Hematopoietic multipotent progenitor cell treated with erythropoietin and hydrocortisone succinate and interleukin-3 and kit ligand, for 8 days (in vitro differentiated cells): ENCODE results near the gene PLA2G5.
"Not testable (repeated sequence)": the region's sequence is repeated elsewhere in the genome, so short reads cannot be mapped to it uniquely, and the experiment has no call there.

Source experiments
- DNase-seq: peaks from one replicate; pipeline ENCODE4 v3.0.0-alpha.2; 2015

The PLA2G5 gene

DNA sequence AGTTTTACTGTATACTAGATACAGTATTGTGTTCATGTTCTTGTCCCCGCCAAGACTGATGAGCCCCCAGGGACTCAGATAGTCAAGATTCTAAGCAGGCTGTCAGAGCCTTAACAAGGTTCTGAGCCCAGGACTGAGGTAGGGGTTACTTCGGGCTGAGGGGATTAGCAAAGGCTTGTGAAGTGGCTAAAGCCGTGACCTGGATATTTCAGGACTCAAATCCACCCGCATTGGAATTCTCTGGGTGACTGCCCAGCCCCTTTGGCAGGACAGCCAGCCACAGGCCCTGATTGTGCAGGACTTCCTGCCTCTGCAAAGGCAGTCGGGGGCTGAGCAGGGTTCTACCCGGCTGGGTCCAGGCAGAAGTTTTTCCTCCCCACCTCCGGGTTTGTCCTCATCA lies at the start of gene PLA2G5:
Gene PLA2G5, plus strand, starts transcription at position 321 of the 400 bp plus-strand sequence. CDS start 14,637 bp downstream, outside the sequence.
- DNase-seq: no peak

DNA sequence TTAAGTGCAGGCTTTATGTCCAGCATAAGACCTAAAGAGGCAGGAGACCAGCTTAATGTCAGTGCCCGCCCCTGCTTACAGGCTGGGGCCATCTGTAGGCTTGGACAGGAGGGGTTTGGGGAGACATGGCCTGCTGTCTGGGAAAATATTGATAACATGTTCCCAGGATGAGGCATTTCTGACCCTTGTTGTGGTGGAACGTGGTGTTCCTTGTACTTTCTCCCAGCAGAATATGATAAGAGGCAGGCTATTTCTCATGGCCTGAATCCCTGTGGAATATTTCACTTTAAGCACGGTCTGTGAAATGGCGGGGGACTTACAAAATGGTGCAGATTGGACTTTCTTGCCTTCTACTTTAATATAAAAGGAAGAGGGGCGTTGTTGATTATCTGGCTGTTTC lies 41.9 kb upstream of the PLA2G5 start:
- no peak for DNase-seq

GRCh38 chr1:20028726-20029125 lies 41.3 kb upstream of the PLA2G5 start:
- DNase-seq: no peak

DNA sequence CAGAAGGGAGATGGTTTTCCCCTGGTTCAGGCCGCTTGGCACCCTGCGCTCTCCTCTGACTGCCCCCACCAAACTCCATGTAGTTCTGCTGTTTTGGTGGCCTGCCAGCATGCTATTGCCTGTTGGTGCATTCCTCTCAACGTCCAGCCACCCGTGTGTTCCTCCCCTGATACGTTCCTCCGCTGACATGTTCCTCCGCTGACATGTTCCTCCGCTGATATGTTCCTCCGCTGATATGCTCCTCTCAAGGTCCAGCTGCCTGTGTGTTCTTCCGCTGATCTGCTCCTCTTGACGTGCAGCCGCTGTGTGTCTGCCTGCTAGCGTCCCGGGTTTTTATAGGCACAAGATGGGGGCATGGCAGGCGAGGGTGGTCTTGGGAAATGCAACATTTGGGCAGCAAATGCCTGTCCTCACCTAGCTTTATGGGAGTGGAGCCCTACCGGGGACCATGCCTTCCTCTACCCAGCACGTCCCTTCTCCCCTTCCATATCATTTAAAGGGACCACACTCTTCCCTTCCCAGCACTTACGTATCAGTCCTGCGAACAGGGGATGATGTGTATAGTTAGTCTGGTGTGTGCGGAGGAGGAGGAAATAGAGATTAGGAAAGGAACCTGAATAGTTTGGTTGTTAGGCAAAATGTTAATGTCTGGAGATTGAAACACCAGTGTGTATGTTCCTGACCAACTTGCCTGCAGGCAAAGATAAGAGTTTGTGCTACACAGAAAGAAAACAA lies 40.6 kb upstream of the PLA2G5 start:
- DNase-seq: no peak

DNA sequence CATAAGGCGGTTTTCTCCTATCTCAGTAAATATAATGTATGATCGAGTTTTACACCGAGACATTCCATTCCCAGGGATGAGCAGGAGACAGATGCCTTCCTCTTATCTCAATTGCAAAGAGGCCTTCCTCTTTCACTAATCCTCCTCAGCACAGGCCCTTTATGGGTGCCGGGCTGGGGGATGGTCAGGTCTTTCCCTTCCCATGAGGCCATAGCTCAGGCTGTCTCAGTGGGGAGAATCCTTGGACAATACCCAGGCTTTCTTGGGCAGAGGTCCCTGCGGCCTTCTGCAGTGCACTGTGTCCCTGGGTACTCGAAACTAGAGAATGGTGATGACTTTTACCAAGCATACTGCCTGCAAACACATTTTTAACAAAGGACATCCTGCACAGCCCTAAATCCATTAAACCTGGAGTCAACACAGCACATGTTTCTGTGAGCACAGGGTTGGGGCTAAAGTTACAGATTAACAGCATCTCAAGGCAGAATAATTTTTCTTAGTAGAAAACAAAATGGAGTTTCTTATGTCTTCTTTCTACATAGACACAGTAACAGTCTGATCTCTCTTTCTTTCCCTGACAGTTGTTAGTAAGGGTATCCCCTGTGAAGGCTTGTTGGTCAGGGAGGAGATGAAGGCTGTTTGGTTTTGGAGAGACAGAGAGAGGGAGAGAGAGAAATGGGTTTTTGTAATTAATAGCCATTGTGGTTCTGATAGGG lies 39.4 kb upstream of the PLA2G5 start:
- not testable (repeated sequence) for DNase-seq

- DNase-seq: no peak
Observed at GRCh38 chr1:20031161-20031560, 38.8 kb upstream of the PLA2G5 start.

- DNase-seq: no peak
Observed at GRCh38 chr1:20031836-20032235, 38.2 kb upstream of the PLA2G5 start.

DNA sequence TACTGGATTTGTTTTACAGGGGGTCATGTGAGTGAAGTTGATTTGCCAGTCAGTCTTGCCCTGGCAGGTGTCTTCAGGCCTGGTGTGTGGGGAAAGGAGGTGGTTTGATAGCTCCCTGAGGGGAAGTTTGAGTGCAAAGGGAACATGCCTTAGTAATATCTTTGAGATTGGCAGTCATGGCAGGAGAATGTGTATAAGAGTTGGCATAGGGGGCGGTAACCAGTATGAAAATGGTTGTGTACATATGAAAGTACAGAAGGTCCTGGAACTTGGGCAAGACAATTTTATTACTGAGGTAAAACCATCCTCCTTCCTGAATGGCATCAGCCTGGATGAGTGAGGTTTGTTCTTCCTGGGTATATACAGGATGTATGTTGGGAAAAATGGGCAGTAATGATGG lies 37.6 kb upstream of the PLA2G5 start:
- no peak for DNase-seq

DNA sequence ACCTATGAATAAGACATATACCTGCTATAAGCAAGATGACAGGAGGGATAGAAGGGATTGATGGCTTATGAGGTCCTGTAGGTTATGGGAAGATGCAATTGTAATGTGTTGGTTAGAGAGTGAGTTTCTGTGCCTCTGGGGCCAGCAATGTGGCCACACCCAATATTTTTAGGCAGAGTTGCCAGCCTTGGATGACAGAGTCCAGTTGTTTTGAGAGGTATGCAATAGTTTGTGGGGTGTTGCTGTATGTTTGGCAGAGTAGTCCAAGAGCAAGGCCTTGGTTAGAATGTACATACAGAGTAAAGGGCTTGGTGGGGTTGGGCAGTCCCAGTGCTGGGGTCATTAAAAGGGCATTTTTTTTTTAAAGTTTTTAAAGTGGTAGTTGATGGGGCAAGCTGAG lies 36.6 kb upstream of the PLA2G5 start:
- no peak for DNase-seq

DNA sequence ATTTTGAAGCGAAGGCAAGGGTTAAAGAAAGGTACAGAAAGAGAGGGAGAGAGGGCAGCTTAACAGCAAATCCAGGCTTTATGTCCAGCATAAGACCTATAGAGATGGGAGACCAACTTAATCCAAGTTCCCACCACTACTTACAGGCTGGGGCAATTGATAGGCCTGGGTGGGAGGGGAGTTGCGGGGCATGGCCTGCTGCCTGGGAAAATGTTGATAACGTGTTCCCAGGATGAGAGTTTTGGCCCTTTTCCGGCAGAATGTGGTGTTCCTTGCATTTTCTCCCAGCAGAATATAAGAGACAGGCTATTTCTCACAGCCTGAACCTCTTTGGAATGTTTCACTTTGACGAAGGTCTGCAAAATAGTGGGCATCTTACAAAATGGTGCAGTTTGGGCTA lies 34.9 kb upstream of the PLA2G5 start:
- DNase-seq: no peak

DNA sequence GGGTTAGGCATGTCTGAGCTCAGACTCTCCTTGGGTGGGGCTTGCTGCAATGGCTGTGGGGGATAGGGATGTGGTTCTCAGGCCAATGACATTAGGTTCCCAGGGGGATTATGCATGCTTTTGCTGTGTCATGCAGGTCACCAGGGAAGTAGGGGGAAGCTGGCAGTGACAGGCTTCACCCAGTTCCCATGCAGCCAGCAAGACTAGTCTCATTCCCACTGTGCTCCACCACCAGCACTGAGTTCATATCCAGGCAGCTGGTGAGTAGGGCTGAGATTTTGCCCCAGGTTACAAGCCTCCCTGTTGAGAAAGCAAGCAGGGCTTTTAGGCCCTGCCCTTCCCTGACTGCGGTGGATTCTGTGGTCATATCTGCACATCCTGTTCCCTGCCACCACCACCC lies 32.1 kb upstream of the PLA2G5 start:
- DNase-seq: no peak

- DNase-seq: no peak
Observed at GRCh38 chr1:20047096-20047495, 22.9 kb upstream of the PLA2G5 start.

- DNase-seq: no peak
Observed at GRCh38 chr1:20048563-20048962, 21.4 kb upstream of the PLA2G5 start.

GRCh38 chr1:20049056-20049798 lies 20.8 kb upstream of the PLA2G5 start:
- DNase-seq: not testable (repeated sequence)

DNA sequence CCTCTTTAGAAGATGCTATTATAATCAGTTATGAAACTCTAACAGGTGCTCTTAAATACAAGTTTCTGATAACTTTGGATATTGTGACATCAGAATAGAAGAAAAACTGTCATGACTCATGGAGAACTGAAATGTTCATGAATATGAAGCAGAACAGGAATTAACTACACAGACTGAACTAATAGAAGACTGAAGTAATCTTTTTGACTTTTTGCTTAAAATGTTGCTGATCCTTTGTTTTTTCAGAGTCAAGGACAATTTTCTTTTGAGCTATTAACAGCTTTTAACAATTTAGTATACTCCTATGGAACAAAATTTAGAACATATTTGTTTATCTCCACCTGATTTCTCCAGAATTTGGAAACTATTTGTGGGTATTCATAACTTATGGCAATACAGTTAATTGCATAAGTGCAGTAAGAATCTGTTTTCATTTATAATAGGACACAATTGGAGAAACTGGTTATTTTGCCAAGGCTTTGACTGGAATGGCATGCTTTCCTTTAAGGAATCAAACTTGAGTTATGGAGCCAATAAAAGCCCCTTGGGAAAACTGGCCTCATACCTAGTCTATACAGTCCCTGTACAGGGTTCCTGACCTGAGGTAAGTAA lies 18.7 kb upstream of the PLA2G5 start:
- DNase-seq: no peak

DNA sequence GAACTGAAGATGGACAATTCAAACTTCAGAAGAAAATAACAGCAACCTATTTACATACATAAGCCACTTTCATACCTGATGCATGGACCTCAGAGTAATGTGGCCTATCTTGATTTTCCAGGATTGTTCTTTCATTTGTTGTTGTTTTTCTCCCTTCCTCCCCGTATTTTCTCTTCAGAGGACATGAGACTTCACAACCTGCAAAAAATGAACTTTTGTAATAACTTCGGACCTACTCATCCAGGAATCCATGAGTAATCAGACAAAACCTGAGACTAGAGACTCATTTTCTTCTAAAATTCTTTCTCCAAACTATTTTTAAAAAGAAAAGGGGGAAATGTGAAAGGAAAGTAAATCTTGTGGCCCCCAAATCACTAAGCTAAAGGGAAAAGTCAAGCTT lies 17.6 kb upstream of the PLA2G5 start:
- no peak for DNase-seq

GRCh38 chr1:20057886-20058420 lies 12.0 kb upstream of the PLA2G5 start:
- no peak for DNase-seq

- no peak for DNase-seq
Observed at GRCh38 chr1:20058531-20058930, 11.5 kb upstream of the PLA2G5 start.

DNA sequence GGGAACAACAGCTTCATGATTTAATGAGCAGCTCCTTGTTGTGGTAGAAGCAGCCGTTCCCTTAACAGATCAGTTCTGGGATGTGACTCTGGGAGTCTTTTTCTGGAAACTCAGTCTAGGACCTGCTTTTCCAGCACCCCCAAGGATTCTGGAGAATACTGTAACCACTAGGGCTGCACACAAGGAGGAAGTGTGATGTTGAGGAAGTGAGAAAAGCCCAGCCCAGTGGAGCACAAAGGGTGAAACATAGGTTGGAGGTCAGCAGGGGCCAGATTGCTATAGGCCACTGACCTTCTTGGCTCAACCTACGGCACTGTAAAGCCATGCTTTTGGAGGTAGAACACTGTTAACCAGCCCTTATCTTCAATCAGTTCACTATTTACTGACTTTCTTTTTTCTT lies 10.1 kb upstream of the PLA2G5 start:
- DNase-seq: no peak

GRCh38 chr1:20060791-20061190 lies 9.2 kb upstream of the PLA2G5 start:
- DNase-seq: not testable (repeated sequence)

GRCh38 chr1:20061866-20062265 lies 8.1 kb upstream of the PLA2G5 start:
- DNase-seq: no peak

DNA sequence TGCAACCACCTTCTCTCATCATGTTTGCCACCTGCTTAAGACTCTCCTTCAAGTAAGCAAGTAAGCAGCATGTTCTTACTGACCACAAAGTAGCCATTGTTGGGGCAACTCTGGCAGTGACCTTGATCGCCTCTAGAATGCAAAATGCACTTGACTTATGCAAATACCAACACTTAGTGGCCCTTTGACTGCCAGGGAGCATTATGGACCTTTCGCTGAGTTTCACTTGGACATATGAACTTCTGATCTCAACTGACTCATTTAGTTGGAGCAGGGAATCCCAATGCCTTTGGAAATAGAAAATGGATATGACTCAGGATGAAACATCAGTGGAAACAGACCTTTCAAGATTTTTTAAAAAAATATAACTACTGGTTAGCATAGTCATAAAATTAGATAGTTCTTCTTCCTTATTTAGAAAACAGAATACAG lies 6.1 kb upstream of the PLA2G5 start:
- no peak for DNase-seq

GRCh38 chr1:20068722-20069121 lies 1.3 kb upstream of the PLA2G5 start:
- DNase-seq: no peak
